Vagina (tissue), 2 donors: Measurements from ENCODE around the gene TEF. TPM values are rescaled to one million over a fixed set of nuclear protein-coding genes. Genes with fewer than 3 reads are reported as not detected.
A peak's percentile ranks its signal among the peaks of the same experiment; 100 is the strongest.

Experiments
- DNase-seq, 2 donors: peaks; one replicate each; pipeline ENCODE4 v3.0.0-alpha.2; 2017; ENCODE audit errors: extremely low spot score in 2 of 2
- H3K27ac ChIP-seq: fragments of 200-600 bp; sonication (generic); one replicate; pipeline ENCODE4 v1.5.1; 2019
- H3K27me3 ChIP-seq: fragments of 200-600 bp; sonication (generic); one replicate; pipeline ENCODE4 v1.5.1; 2019
- H3K36me3 ChIP-seq, 2 donors: fragments of 200-600 bp; sonication (generic); one replicate each; pipeline ENCODE4 v1.5.1; 2017 to 2019
- H3K4me1 ChIP-seq: fragments of 200-600 bp; sonication (generic); one replicate; pipeline ENCODE4 v1.5.1; 2019
- H3K4me3 ChIP-seq, 2 donors: fragments of 200-600 bp; sonication (generic); 1 replicate in 1 of 2; 2 replicates in 1 of 2; pipeline ENCODE4 v1.5.1; 2016 to 2019
- H3K9me3 ChIP-seq: fragments of 200-600 bp; sonication (generic); one replicate; pipeline ENCODE4 v1.5.1; 2019
- POLR2A ChIP-seq, 2 donors: fragments of 450-650 bp; IDR thresholded peaks; one replicate each; pipeline ENCODE4 v1.6.1; 2017; ENCODE audit warnings: antibody characterized with exemption in 2 of 2, mild to moderate bottlenecking in 2 of 2, moderate library complexity in 2 of 2
- POLR2AphosphoS5 ChIP-seq, 2 donors: sonication (generic); formaldehyde crosslinking; IDR thresholded peaks; one replicate each; pipeline ENCODE4 v1.9.0; 2017; ENCODE audit warnings: antibody characterized with exemption in 2 of 2, mild to moderate bottlenecking in 2 of 2, low read depth in 1 of 2; ENCODE audit not compliant: insufficient read depth in 1 of 2
- intact Hi-C: fragments of 100-400 bp; cut with DNase I; formaldehyde crosslinking; loops from one replicate; pipeline ENCODE4 v1.15.1; 2023
- total RNA-seq: library from RNA; depleted of rRNA; stranded (reverse); fragments of >200 nt; gene quantifications from one replicate; pipeline ENCODE4 v1.2.3, GENCODE V29; 2016
- TF ChIP-seq, protein P1 (sequence below), 3 experiments: fragments of 450-650 bp in 2 of 3; fragments of 200-600 bp in 1 of 3; sonication (generic) in 1 of 3; IDR thresholded peaks; one replicate each; pipeline ENCODE4 v1.5.1; 2017 to 2019; ENCODE audit warnings: antibody characterized with exemption in 3 of 3, mild to moderate bottlenecking in 2 of 3, moderate library complexity in 2 of 3

TEF gene
- total RNA-seq, 1 donor from 2014 or later = 12.0 TPM

DNA sequence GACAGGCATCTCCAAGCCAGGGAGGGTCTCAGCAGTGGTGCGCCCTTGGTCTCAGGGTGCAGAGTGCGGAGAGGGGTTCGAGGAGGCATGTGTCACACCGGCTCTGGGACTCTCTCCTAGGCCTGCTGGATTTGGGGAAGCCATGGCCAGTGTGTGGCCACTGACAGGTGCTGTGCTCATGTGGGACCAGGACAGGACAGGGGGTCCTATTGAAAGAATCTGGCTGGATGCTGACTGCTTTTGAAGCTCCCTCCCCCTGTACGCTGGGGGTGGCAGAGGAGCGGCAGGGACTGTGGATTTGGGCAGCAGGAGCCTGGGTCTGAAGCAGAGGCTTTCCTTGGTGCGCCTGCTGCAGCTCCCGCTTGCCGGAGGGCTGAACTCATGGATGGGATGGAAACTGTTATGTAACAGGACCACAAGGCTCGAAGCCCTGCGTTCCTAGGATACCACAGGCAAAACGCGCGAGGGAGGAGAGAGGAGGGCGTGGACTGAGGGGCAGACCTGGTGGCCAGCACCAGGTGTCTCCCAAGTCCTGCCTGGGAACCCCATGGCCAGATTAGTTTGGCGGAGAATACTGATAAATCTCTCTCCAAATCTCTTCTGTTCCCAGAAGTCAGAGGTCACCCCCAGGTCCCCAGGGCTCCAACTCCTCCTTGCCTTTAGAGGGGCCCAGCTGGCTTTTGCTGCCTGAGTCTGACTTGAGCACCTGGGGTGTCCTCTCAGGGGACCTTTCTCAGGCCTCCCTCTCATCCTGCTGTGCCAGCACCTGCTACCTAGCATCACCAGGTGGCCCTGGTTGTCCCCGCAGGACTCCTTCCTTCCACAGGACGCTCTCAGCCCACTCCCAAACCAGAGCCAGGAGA, 13.8 kb upstream of the TEF start:
- Histone ChIP-seq H3K4me1 (peaks cover 38% of the 10 kb centered on the region), H3K27me3 (no peaks in the 10 kb centered on the region), H3K27ac (peak overlapping the region; percentile 77), H3K4me3 (peak overlapping the region; percentile 47 to 48), H3K36me3 (no peaks in the 10 kb centered on the region), H3K9me3 (no peaks in the 10 kb centered on the region)
- intact Hi-C loops = no loop called here
- peak; percentile 92 to 95 for DNase-seq
- TF ChIP-seq POLR2A (IDR thresholded peaks at IDR 0.05) (no peak), POLR2AphosphoS5 (IDR thresholded peaks at IDR 0.05; ENCODE audit: insufficient read depth in 1 of 2, low read depth in 1 of 2) (peak in 1 of 2 donors; percentile 27)
- TF ChIP-seq, protein P1, sequence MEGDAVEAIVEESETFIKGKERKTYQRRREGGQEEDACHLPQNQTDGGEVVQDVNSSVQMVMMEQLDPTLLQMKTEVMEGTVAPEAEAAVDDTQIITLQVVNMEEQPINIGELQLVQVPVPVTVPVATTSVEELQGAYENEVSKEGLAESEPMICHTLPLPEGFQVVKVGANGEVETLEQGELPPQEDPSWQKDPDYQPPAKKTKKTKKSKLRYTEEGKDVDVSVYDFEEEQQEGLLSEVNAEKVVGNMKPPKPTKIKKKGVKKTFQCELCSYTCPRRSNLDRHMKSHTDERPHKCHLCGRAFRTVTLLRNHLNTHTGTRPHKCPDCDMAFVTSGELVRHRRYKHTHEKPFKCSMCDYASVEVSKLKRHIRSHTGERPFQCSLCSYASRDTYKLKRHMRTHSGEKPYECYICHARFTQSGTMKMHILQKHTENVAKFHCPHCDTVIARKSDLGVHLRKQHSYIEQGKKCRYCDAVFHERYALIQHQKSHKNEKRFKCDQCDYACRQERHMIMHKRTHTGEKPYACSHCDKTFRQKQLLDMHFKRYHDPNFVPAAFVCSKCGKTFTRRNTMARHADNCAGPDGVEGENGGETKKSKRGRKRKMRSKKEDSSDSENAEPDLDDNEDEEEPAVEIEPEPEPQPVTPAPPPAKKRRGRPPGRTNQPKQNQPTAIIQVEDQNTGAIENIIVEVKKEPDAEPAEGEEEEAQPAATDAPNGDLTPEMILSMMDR (IDR thresholded peaks at IDR 0.05) = no peak

DNA sequence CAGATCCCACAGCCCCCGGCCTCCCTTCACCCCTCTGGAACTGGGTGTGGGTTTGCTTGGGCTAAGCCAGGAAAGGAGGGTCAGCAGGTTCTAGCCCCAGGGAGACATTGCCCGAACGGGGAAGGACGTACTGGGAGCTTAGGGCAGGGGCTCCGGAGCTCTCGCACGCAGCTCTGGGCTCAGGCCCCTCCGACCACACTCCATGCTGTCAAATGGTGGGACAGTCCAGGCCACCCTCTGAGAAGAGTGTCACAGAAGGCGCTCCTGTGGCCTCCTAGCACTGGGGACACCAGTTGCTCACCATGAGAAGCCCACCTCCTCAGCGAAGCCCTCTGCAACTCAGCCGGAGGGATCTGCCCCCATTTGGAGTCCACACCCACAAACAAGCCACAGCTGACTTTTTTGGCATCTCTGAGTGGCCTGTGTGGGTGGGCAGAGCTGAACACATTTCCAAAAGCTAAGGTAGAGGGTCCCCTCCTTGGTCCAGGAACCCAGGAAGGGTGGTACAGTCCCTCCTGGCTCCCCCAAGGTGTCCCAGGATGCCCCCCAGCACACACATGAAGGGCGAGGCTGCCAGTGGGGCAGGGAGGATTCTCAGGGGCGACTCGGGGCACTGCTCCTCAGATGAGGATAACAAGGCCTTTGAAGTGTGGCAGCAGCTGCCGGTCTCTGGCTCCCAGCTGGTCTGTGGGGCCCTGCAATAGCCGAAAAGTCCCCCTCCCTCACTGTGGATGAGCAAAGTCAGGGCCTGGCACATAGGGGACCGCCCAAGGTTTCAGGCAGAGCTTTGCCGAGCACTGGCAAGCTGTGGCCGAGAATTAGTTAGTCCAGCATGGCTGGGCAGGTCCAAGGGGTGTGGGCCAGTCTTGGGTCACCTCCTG, 13.0 kb upstream of the TEF start:
- H3K27ac ChIP-seq = peak overlapping the region; percentile 77
- DNase-seq = peak in 1 of 2 donors; percentile 74
- H3K36me3 ChIP-seq = no peaks in the 10 kb centered on the region
- no peak for TF ChIP-seq POLR2A (IDR thresholded peaks at IDR 0.05)
- no peak for TF ChIP-seq POLR2AphosphoS5 (IDR thresholded peaks at IDR 0.05; ENCODE audit: insufficient read depth in 1 of 2, low read depth in 1 of 2)
- TF ChIP-seq, protein P1 (IDR thresholded peaks at IDR 0.05) = no peak
- no peaks in the 10 kb centered on the region for H3K27me3 ChIP-seq
- peak overlapping the region; percentile 47 to 48 for H3K4me3 ChIP-seq
- peaks cover 38% of the 10 kb centered on the region for H3K4me1 ChIP-seq
- H3K9me3 ChIP-seq = no peaks in the 10 kb centered on the region
- intact Hi-C loops = no loop called here

DNA sequence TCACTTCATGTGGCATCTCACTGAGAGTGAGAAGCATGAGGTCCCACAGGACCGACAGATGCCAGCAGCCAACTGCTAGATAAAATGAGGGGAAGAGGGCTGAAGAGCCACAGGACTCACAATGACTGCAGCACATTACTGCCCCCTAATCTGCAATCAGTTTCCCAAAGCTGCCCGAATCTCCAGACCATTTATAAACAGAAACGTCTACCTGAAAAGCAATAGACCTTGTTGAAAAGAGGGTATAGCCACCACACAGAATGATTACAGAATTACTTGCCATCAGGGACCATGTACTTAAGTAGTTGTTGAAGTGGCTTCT, 12.4 kb upstream of the TEF start:
- Histone ChIP-seq H3K9me3 (no peaks in the 10 kb centered on the region), H3K4me3 (peak overlapping the region in 1 of 2 donors; percentile 48), H3K4me1 (peaks cover 38% of the 10 kb centered on the region), H3K36me3 (no peaks in the 10 kb centered on the region), H3K27me3 (no peaks in the 10 kb centered on the region), H3K27ac (peak overlapping the region; percentile 77)
- TF ChIP-seq POLR2A (IDR thresholded peaks at IDR 0.05) (no peak), POLR2AphosphoS5 (IDR thresholded peaks at IDR 0.05; ENCODE audit: insufficient read depth in 1 of 2, low read depth in 1 of 2) (no peak)
- TF ChIP-seq, protein P1 (IDR thresholded peaks at IDR 0.05) = no peak
- intact Hi-C loops = no loop called here
- no peak for DNase-seq

DNA sequence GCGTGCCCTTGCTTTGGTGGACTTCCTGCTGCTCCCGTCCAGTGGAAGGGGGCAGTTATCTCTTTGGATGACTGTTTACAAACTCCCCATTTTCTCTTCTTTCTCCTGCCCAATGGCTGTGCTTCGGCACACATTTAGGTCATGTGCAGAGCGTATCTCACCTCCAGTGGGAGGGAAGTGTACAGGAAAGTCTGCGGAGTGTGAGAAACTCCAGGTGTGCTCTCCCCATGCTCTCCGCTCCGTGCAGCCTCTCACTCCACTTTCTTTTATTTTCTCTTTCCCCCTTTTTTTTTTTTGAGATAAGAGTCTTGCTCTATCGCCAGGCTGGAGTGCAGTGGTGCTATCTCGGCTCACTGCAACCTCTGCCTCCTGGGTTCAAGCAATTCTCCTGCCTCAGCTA, 11.9 kb upstream of the TEF start:
- Histone ChIP-seq H3K27ac (peak overlapping the region; percentile 77), H3K4me1 (peaks cover 38% of the 10 kb centered on the region), H3K9me3 (no peaks in the 10 kb centered on the region), H3K36me3 (no peaks in the 10 kb centered on the region), H3K4me3 (no peak overlapping the region), H3K27me3 (no peaks in the 10 kb centered on the region)
- no peak for DNase-seq
- intact Hi-C loops = no loop called here
- TF ChIP-seq POLR2AphosphoS5 (IDR thresholded peaks at IDR 0.05; ENCODE audit: insufficient read depth in 1 of 2, low read depth in 1 of 2) = no peak
- TF ChIP-seq POLR2A (IDR thresholded peaks at IDR 0.05) = no peak
- TF ChIP-seq, protein P1 (IDR thresholded peaks at IDR 0.05) = no peak
